NT2/D1 (cell line): ENCODE measurements around the gene PDSS2.

Experiments
- DNase-seq: peaks from one replicate; pipeline ENCODE4 v3.0.0-alpha.2; 2011; ENCODE audit warnings: low read depth, low spot score
- H3K27me3 ChIP-seq: 2 replicates; pipeline ENCODE4 v1.6.0; 2011; ENCODE audit warnings: mild to moderate bottlenecking; ENCODE audit not compliant: insufficient read length, insufficient read depth
- H3K36me3 ChIP-seq: 2 replicates; pipeline ENCODE4 v1.6.1; 2011; ENCODE audit warnings: mild to moderate bottlenecking, low read length, mixed read lengths; ENCODE audit not compliant: insufficient read depth, insufficient read length
- H3K4me1 ChIP-seq: 2 replicates; pipeline ENCODE4 v1.5.1; 2011; ENCODE audit not compliant: insufficient read depth, insufficient read length
- H3K4me3 ChIP-seq: 2 replicates; pipeline ENCODE4 v1.5.1; 2011; ENCODE audit warnings: low read depth; ENCODE audit not compliant: insufficient read length
- H3K9ac ChIP-seq: 2 replicates; pipeline ENCODE4 v1.6.0; 2011; ENCODE audit warnings: low read depth; ENCODE audit not compliant: insufficient read length
- H3K9me3 ChIP-seq: 2 replicates; pipeline ENCODE4 v1.5.1; 2011; ENCODE audit warnings: mild to moderate bottlenecking, low read length; ENCODE audit not compliant: insufficient read depth
- SUZ12 ChIP-seq: IDR thresholded peaks from 2 replicates; pipeline ENCODE4 v1.6.1; 2011; ENCODE audit not compliant: insufficient read length, insufficient read depth; ENCODE audit errors: extremely low read depth
- YY1 ChIP-seq: IDR thresholded peaks from 2 replicates; pipeline ENCODE4 v1.6.1; 2011; ENCODE audit not compliant: insufficient read length, insufficient read depth
- ZNF274 ChIP-seq: IDR thresholded peaks from 2 replicates; pipeline ENCODE4 v1.6.1; 2011; ENCODE audit warnings: mild to moderate bottlenecking, low read depth, low read length

PDSS2 gene

DNA sequence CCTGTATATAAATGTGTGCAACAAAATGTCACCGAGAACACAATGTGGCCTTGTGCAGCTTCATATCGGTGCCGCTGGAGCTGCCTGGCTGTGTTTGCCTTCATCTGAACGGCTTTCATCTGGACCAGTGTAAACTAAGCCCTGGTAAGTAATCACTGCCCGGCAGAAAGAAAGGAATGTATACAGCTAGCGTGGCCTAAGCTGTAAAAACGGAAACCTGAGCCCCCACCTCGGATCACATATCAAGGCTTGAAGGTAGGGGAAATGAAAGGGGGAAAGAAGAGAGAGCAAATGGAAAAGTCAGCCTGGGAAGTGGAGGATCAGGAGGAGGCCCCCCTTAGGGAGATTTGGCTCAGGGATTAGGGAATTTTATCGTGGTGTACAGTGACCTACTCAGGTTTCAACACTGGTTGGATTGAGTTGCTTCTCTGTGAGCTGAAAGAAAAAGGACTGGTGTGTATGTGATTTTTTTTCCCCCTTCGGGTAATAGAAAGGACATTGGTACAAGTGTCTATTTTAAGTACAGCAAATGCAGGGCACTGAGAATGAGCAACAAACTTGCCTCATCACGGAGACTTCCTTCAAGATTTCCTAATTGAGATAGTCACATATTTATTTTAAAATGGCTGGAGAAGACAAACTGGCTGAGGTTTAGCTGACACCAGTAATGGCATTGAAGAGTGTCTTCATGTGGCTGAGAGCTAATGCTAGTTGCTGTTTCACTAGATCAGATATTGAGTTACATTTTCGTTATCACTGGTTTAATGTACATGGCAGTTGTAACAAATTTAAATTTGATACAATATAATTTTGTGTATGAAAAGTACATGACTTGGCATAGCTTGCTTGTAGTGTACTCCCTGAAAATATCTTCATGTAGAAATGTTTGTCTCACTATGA is 34.0 kb upstream of the PDSS2 start:
- no peak overlapping the region for H3K4me3 ChIP-seq
- H3K9ac ChIP-seq = no peak overlapping the region
- no peaks in the 10 kb centered on the region for H3K9me3 ChIP-seq
- no peaks in the 10 kb centered on the region for H3K4me1 ChIP-seq
- no peaks in the 10 kb centered on the region for H3K36me3 ChIP-seq
- TF ChIP-seq YY1 = no peak
- no peak for TF ChIP-seq SUZ12
- no peak for TF ChIP-seq ZNF274
- no peak for DNase-seq
- H3K27me3 ChIP-seq = peaks cover 26% of the 10 kb centered on the region

- H3K4me3 ChIP-seq = no peak overlapping the region
- peaks cover 40% of the 10 kb centered on the region for H3K27me3 ChIP-seq
- H3K9me3 ChIP-seq = no peaks in the 10 kb centered on the region
- H3K9ac ChIP-seq = no peak overlapping the region
- TF ChIP-seq ZNF274 (no peak), SUZ12 (no peak), YY1 (no peak)
- H3K36me3 ChIP-seq = no peaks in the 10 kb centered on the region
- DNase-seq = no peak
- H3K4me1 ChIP-seq = no peaks in the 10 kb centered on the region
Observed at GRCh38 chr6:107491760-107492660, 32.6 kb upstream of the PDSS2 start.

GRCh38 chr6:107491138-107491609 is 31.8 kb upstream of the PDSS2 start:
- Histone ChIP-seq H3K4me3 (peak overlapping the region; percentile 72), H3K9ac (peak overlapping the region; percentile 64), H3K9me3 (no peaks in the 10 kb centered on the region), H3K4me1 (no peaks in the 10 kb centered on the region), H3K36me3 (no peaks in the 10 kb centered on the region), H3K27me3 (peaks cover 48% of the 10 kb centered on the region)
- no peak for DNase-seq
- TF ChIP-seq SUZ12 = no peak
- TF ChIP-seq YY1 = no peak
- no peak for TF ChIP-seq ZNF274

DNA sequence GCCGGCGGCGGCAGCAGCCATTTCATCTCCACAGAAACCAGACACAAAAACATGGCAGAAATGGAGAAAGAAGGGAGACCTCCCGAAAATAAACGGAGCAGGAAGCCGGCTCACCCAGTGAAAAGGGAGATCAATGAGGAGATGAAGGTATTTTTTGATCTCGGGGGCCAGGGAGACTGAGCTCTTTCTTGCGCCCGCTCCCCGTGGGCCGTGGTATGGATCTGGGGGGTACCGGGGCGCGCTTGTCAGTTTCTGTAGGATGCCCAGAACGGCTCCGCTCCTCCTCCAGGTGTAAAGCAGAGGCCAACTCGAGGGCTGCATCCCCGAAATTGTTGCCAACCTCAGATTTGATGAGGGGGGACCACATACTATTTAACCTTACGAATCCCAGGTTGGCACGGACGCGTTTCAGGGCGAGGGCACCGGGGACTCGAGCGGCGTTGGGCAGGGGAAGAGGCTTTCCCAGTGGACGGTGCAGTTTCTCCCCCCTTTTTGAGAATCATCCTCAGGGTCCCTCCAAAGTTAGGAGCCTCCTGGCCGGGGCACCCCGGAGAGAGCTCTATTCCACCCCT is 31.3 kb upstream of the PDSS2 start:
- TF ChIP-seq SUZ12 (no peak), ZNF274 (no peak), YY1 (no peak)
- Histone ChIP-seq H3K9me3 (no peaks in the 10 kb centered on the region), H3K27me3 (peaks cover 52% of the 10 kb centered on the region), H3K4me3 (peak overlapping the region; percentile 72), H3K4me1 (no peaks in the 10 kb centered on the region), H3K36me3 (no peaks in the 10 kb centered on the region), H3K9ac (peak overlapping the region; percentile 64)
- DNase-seq = no peak

DNA sequence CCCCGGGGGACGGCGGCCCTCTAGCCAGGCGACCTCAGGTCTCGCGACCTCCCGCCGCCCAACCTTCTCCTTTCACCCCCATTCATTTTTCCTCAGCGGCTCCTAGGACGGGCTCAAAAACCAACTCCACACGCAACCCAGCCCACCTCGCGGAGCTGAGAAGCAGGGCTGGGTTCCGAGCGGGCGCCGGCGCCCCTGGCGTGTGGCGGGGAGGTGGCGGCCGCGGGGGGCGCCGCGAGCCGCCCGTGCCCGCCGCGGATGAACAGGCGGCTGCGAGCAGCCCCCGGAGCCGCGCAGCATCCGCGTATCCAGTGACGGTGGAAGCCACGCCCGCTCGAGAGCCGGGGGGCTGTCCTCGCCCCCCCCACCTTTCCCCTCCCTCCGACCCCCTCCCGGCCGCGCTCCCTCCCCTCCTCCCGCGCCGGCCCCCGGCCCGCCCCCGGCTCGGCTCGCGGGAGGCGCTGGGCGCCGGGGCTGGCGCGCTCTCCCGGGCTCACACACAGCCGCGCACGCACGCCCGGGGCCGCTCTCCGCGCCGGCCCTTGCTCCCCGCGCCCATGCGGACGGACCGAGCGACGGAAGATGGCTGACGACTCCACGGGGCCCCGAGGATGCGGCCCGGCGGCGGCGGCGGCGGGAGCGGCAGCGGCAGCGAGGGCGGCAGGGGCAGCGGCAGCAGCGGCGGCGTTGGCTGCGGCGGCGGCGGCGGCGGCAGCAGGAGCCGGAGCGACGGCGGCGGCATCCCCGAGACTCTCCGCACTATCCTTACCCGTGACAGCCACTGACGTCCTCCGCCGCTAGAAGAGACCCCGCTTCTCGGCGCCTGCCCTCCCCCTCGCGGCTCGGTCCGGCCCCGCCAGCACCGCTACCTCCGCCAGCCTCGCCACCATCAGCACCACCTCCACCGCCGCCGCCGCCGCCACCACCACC is 30.5 kb upstream of the PDSS2 start, which contains the start of gene SOBP:
TSS of gene SOBP (plus strand) at position 482 of the 930 bp plus-strand sequence. CDS start 500 bp downstream, outside the sequence.
- H3K9ac ChIP-seq = peak within 1 kb of the TSS; percentile 77
- H3K4me1 ChIP-seq = no peaks in the 10 kb centered on the region
- H3K36me3 ChIP-seq = no peaks in the 10 kb centered on the region
- peak within 1 kb of the TSS; percentile 72 for H3K4me3 ChIP-seq
- H3K9me3 ChIP-seq = no peaks in the 10 kb centered on the region
- H3K27me3 ChIP-seq = peaks cover 52% of the 10 kb centered on the region
- TF ChIP-seq SUZ12 = no peak
- no peak for TF ChIP-seq YY1
- no peak for TF ChIP-seq ZNF274
- no peak for DNase-seq

DNA sequence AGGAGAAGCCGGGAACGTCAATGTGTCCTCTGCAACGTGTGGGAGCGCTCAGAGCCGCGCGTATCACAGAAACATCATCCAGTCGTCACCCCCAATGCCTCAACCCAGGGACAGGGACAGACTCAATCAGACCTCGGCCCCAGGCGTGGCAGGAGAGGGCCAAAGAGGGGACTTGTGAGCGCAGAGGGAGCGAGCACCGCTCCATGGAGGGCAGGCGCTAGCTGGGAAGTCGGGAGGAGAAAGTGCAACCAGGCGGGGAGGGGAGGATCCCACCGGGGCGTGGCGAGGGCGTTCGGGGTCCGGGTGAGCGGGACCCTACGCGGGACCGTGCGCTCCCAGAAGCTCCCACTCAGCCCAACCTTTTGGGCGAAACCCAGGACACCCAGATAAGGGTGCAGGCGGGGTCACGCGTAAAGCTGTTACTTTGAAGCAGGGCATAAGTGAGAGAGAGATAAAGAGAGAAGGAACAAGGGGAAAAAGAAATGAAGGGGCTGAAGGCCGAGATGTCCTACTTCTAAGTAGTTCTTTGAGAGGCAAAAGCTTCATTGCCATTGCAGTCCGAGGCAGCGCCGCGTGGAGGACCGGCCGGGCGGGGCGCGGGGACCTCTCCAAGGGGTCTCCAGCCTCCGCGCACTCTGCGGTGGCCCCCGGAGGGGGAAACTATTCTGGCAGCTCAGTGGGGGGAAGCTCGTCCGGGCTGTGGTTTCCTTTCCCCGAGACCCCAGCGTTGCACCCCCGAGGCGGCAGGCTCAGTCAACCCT is 29.7 kb upstream of the PDSS2 start:
- Histone ChIP-seq H3K36me3 (no peaks in the 10 kb centered on the region), H3K27me3 (peaks cover 52% of the 10 kb centered on the region), H3K9me3 (no peaks in the 10 kb centered on the region), H3K9ac (peak overlapping the region; percentile 77), H3K4me3 (peak overlapping the region; percentile 42), H3K4me1 (no peaks in the 10 kb centered on the region)
- TF ChIP-seq YY1 (no peak), SUZ12 (no peak), ZNF274 (no peak)
- DNase-seq = no peak
